GM12878 (cell line): Measurements from ENCODE around the gene EEF2. TPM values are rescaled to one million over a fixed set of nuclear protein-coding genes. Genes with fewer than 3 reads are reported as not detected.

Experiments used
- ATAC-seq: fragments of 200-7000 bp; cut with Tn5 transposase; 3 replicates; pipeline ENCODE4 v1.9.1; 2020; ENCODE audit warnings: mild to moderate bottlenecking, moderate library complexity
- BruUV-seq: library from RNA; stranded (reverse); fragments of 400-500 nt; replicated peaks from 2 replicates; lab custom pipeline; 2021; lab: Mats Ljungman, UMichigan
- CTCF ChIA-PET: fragments of 300-600 bp; sonication (Branson Sonifier 250); formaldehyde crosslinking; extraction: SDS; loops from one replicate; lab custom pipeline; 2021; ENCODE audit warnings: inconsistent platforms; lab: Yijun Ruan, JAX
- POLR2A ChIA-PET: fragments of 350-600 bp; formaldehyde crosslinking; extraction: SDS; loops from one replicate; lab custom pipeline; 2021; ENCODE audit warnings: inconsistent platforms; lab: Charles Lee
- RAD21 ChIA-PET: fragments of 300-600 bp; sonication (Branson Sonifier 250); formaldehyde crosslinking; loops from one replicate; lab custom pipeline; 2023; ENCODE audit warnings: antibody characterized with exemption; ENCODE audit not compliant: unreplicated experiment; lab: Charles Lee
- SMC1A ChIA-PET: fragments of 300-600 bp; sonication (Branson Sonifier 250); formaldehyde crosslinking; loops from one replicate; lab custom pipeline; 2023; ENCODE audit not compliant: unreplicated experiment, uncharacterized antibody; lab: Charles Lee
- DNase-seq: peaks from one replicate; pipeline ENCODE4 v3.0.0-alpha.2; 2011; ENCODE audit warnings: low read depth, low spot score
- FAIRE-seq: peaks from 3 replicates; lab custom pipeline; 2011; peaks lifted over from hg19 to GRCh38; lab: Jason Lieb, UNC
- H2AFZ ChIP-seq: 2 replicates; pipeline ENCODE4 v1.6.0; 2011; ENCODE audit warnings: low read depth, low read length, control low read depth; ENCODE audit not compliant: control insufficient read depth
- H3K27ac ChIP-seq: 2 replicates; pipeline ENCODE4 v1.5.1; 2011; ENCODE audit warnings: control low read depth; ENCODE audit not compliant: control insufficient read depth, insufficient read depth
- H3K27me3 ChIP-seq, 2 experiments: replicated peaks in 1 of 2; 2 replicates each; pipeline versions ENCODE4 v1.6.0 to v1.6.1; 2011; ENCODE audit warnings: low read length in 1 of 2; ENCODE audit not compliant: control insufficient read depth in 2 of 2, insufficient read depth in 2 of 2
- H3K36me3 ChIP-seq, 2 experiments: 2 replicates each; pipeline ENCODE4 v1.5.1; 2011; ENCODE audit warnings: low read length in 1 of 2; ENCODE audit not compliant: control insufficient read depth in 2 of 2, insufficient read depth in 2 of 2
- H3K4me1 ChIP-seq: 2 replicates; pipeline ENCODE4 v1.6.1; 2011; ENCODE audit warnings: mild to moderate bottlenecking, low read length, moderate library complexity, mixed read lengths; ENCODE audit not compliant: control insufficient read depth, insufficient read depth
- H3K4me2 ChIP-seq: 2 replicates; pipeline ENCODE4 v1.6.0; 2011; ENCODE audit warnings: control low read depth; ENCODE audit not compliant: control insufficient read depth, insufficient read depth
- H3K4me3 ChIP-seq: fragments of 200-600 bp; sonication (generic); 2 replicates; pipeline ENCODE4 v1.5.1; 2016
- H3K79me2 ChIP-seq: 2 replicates; pipeline ENCODE4 v1.6.0; 2011; ENCODE audit warnings: low read length; ENCODE audit not compliant: control insufficient read depth, insufficient read depth
- H3K9ac ChIP-seq: 2 replicates; pipeline ENCODE4 v1.8.0; 2011; ENCODE audit warnings: low read length, control low read depth, mixed read lengths; ENCODE audit not compliant: control insufficient read depth, insufficient read depth
- H3K9me3 ChIP-seq: replicated peaks from 3 replicates; pipeline ENCODE4 v1.5.1; 2011; ENCODE audit warnings: mild to moderate bottlenecking, low read length; ENCODE audit not compliant: control insufficient read depth, insufficient read depth
- H4K20me1 ChIP-seq: 2 replicates; pipeline ENCODE4 v1.6.0; 2011; ENCODE audit not compliant: control insufficient read depth, insufficient read depth
- POLR2A ChIP-seq: IDR thresholded peaks from 2 replicates; pipeline ENCODE4 v1.6.1; 2011; ENCODE audit warnings: low read depth, mild to moderate bottlenecking, low read length
- WGBS: methylation state at CpG from one replicate; pipeline ENCODE4 v1.1.6; 2016; ENCODE audit warnings: low lambda C conversion rate; ENCODE audit not compliant: insufficient replicate concordance, insufficient coverage; ENCODE audit errors: missing lambda C conversion rate; 5-methylcytosine and 5-hydroxymethylcytosine counted together
- in situ Hi-C: fragments of 300-500 bp; cut with MboI; formaldehyde crosslinking; loops from 9 replicates; pipeline ENCODE4 v1.14.3; 2018; ENCODE audit warnings: mixed read lengths
- intact Hi-C: fragments of 100-400 bp; cut with micrococcal nuclease; formaldehyde crosslinking; loops from one replicate; pipeline ENCODE4 v1.14.2; 2022; ENCODE audit not compliant: unreplicated experiment
- polyA plus RNA-seq, 11 experiments: library from polyadenylated mRNA; depleted of rRNA in 4 of 11; unstranded in 6 of 11; stranded (reverse) in 5 of 11; fragments of >200 nt; fragmentation: Nextera tagmentation in 4 of 11; fragmentation: Illumina TruSeq in 1 of 11; extraction: Ambion mirVana in 4 of 11; extraction: Trizol in 1 of 11; gene quantifications; 1 replicate in 1 of 11; 2 replicates in 10 of 11; pipeline versions ENCODE4 v1.2.1 to v1.2.3, GENCODE V29; 2011 to 2016; ENCODE audit warnings: inconsistent platforms in 2 of 11, missing spikeins in 2 of 11, low read depth in 1 of 11
- total RNA-seq, 4 experiments: library from RNA; depleted of rRNA in 3 of 4; stranded (reverse); fragments of >200 nt in 3 of 4; fragmentation: Illumina TruSeq in 1 of 4; extraction: Trizol in 1 of 4; gene quantifications; 2 replicates each; pipeline versions ENCODE4 v1.2.1 to v1.2.3, GENCODE V29; 2013 to 2021
- TF ChIP-seq, protein P1 (sequence below): fragments of 450-650 bp; IDR thresholded peaks from 2 replicates; pipeline ENCODE4 v1.6.1; 2016; ENCODE audit warnings: mild to moderate bottlenecking
- TF ChIP-seq, protein P2 (sequence below): fragments of 450-650 bp; IDR thresholded peaks from 2 replicates; pipeline ENCODE4 v1.6.1; 2016; ENCODE audit warnings: mild to moderate bottlenecking, moderate library complexity, borderline replicate concordance

Gene EEF2
- total and polyA plus RNA-seq, 10 of the 15 experiments (the other 5 are each of a cell fraction or from before 2014, with no cell fraction given) = 280 to 3,491 (median 1,305) TPM

DNA sequence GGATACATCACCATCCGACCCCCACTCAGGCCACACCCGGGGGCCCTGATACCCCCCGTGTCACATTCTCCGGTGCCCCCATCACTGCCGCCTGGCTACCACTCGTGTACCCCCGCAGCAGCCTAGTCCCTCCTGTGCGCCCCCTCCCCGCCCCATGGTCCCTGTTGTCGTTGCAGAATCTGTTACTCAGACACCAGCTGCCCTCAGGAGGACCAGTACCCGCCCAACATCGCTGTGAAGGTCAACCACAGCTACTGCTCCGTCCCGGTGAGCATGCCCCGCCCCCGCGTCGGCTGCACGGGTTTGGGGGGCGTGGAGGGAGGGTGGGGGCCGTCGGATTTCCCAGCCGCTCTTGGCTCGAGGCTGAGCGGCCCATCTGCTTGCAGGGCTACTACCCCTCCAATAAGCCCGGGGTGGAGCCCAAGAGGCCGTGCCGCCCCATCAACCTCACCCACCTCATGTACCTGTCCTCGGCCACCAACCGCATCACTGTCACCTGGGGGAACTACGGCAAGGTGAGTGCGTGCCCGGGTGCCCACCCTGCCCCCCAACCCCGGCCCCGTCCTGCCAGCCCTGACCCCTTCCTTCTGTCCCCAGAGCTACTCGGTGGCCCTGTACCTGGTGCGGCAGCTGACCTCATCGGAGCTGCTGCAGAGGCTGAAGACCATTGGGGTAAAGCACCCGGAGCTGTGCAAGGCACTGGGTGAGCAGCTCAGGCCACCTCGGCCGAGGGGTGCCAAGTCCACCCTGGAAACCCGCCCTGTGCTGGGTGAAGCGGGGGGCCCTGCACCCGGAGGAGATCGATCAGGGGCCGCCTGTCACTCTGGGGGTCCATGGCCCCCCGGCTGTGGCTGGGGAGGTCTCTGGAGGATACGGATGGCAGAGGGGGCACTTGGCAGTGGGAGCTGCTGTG, 43.3 kb upstream of the EEF2 start:
- DNase-seq (no peak), ATAC-seq (no peak), FAIRE-seq (no peak)
- H3K27me3 ChIP-seq = no peaks in the 10 kb centered on the region
- no peak overlapping the region for H3K4me2 ChIP-seq
- intact Hi-C loops = no loop called here
- WGBS = 93% methylated on average over 39 of the region's 48 CpGs
- H3K4me1 ChIP-seq = no peaks in the 10 kb centered on the region
- H3K9me3 ChIP-seq = no peaks in the 10 kb centered on the region
- no peak overlapping the region for H3K4me3 ChIP-seq
- SMC1A ChIA-PET = no interaction called here
- POLR2A ChIA-PET = no interaction called here
- no peaks in the 10 kb centered on the region for H4K20me1 ChIP-seq
- CTCF ChIA-PET = no interaction called here
- no peak overlapping the region for H3K9ac ChIP-seq
- no peaks in the 10 kb centered on the region for H3K79me2 ChIP-seq
- in situ Hi-C loops = no loop called here
- RAD21 ChIA-PET = interaction anchor here (0.6 kb wide), 1 partner anchor 305 kb away, joined by 3 read pairs; no protein-coding TSS in a partner anchor
- H3K36me3 ChIP-seq = peaks cover 0 to 9% of the 10 kb centered on the region in 2 experiments; a peak in 3 of 4 replicates
- no peak overlapping the region for H2AFZ ChIP-seq
- TF ChIP-seq, protein P1, sequence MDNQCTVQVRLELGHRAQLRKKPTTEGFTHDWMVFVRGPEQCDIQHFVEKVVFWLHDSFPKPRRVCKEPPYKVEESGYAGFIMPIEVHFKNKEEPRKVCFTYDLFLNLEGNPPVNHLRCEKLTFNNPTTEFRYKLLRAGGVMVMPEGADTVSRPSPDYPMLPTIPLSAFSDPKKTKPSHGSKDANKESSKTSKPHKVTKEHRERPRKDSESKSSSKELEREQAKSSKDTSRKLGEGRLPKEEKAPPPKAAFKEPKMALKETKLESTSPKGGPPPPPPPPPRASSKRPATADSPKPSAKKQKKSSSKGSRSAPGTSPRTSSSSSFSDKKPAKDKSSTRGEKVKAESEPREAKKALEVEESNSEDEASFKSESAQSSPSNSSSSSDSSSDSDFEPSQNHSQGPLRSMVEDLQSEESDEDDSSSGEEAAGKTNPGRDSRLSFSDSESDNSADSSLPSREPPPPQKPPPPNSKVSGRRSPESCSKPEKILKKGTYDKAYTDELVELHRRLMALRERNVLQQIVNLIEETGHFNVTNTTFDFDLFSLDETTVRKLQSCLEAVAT = no peak
- TF ChIP-seq, protein P2, sequence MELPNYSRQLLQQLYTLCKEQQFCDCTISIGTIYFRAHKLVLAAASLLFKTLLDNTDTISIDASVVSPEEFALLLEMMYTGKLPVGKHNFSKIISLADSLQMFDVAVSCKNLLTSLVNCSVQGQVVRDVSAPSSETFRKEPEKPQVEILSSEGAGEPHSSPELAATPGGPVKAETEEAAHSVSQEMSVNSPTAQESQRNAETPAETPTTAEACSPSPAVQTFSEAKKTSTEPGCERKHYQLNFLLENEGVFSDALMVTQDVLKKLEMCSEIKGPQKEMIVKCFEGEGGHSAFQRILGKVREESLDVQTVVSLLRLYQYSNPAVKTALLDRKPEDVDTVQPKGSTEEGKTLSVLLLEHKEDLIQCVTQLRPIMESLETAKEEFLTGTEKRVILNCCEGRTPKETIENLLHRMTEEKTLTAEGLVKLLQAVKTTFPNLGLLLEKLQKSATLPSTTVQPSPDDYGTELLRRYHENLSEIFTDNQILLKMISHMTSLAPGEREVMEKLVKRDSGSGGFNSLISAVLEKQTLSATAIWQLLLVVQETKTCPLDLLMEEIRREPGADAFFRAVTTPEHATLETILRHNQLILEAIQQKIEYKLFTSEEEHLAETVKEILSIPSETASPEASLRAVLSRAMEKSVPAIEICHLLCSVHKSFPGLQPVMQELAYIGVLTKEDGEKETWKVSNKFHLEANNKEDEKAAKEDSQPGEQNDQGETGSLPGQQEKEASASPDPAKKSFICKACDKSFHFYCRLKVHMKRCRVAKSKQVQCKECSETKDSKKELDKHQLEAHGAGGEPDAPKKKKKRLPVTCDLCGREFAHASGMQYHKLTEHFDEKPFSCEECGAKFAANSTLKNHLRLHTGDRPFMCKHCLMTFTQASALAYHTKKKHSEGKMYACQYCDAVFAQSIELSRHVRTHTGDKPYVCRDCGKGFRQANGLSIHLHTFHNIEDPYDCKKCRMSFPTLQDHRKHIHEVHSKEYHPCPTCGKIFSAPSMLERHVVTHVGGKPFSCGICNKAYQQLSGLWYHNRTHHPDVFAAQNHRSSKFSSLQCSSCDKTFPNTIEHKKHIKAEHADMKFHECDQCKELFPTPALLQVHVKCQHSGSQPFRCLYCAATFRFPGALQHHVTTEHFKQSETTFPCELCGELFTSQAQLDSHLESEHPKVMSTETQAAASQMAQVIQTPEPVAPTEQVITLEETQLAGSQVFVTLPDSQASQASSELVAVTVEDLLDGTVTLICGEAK = no peak
- peak; percentile 20; the same call in 1 of the 2 replicates for TF ChIP-seq POLR2A
- no peak overlapping the region for H3K27ac ChIP-seq
- BruUV-seq = no TSS peak
